Erythroblast (primary cell): ENCODE measurements around the gene ZNF18.
"Not testable (repeated sequence)": the region's sequence is repeated elsewhere in the genome, so short reads cannot be mapped to it uniquely, and the experiment has no call there.

ENCODE experiments used
- DNase-seq, 2 experiments: peaks; one replicate each; lab custom pipeline; 2025; lab: John Stamatoyannopoulos, UW
- GATA1 ChIP-seq: IDR thresholded peaks from 2 replicates; pipeline ENCODE4 v1.6.1; 2011; ENCODE audit warnings: low read depth, mild to moderate bottlenecking, control low read depth, low read length, moderate library complexity
- POLR2A ChIP-seq: IDR thresholded peaks from 2 replicates; pipeline ENCODE4 v1.6.1; 2011; ENCODE audit warnings: mild to moderate bottlenecking, low read length

The ZNF18 gene

GRCh38 chr17:11969565-11969964 is 27.7 kb downstream of the ZNF18 start:
- no peak for TF ChIP-seq POLR2A
- no peak for TF ChIP-seq GATA1
- no peak for DNase-seq

GRCh38 chr17:11954936-11955335 is 42.3 kb downstream of the ZNF18 start:
- no peak for DNase-seq
- no peak for TF ChIP-seq GATA1
- no peak for TF ChIP-seq POLR2A

- DNase-seq: peak; percentile 12 to 14
- TF ChIP-seq POLR2A: no peak
- no peak for TF ChIP-seq GATA1
These were observed 43.4 kb downstream of the ZNF18 start for GRCh38 chr17:11953924-11954323.

GRCh38 chr17:11952610-11953009 is 44.7 kb downstream of the ZNF18 start:
- no peak for DNase-seq
- TF ChIP-seq POLR2A: no peak
- no peak for TF ChIP-seq GATA1

GRCh38 chr17:11950771-11951519 is 46.3 kb downstream of the ZNF18 start:
- no peak for DNase-seq
- TF ChIP-seq GATA1: no peak
- TF ChIP-seq POLR2A: no peak

GRCh38 chr17:11949571-11949970 is 47.7 kb downstream of the ZNF18 start:
- not testable (repeated sequence) for DNase-seq

- no peak for DNase-seq
- no peak for TF ChIP-seq POLR2A
- TF ChIP-seq GATA1: no peak
These were observed 48.5 kb downstream of the ZNF18 start for GRCh38 chr17:11948789-11949188.

GRCh38 chr17:11944587-11944986 is 52.7 kb downstream of the ZNF18 start:
- DNase-seq: no peak
- no peak for TF ChIP-seq GATA1
- no peak for TF ChIP-seq POLR2A

- DNase-seq: no peak
- no peak for TF ChIP-seq GATA1
- TF ChIP-seq POLR2A: no peak
These were observed 53.4 kb downstream of the ZNF18 start for GRCh38 chr17:11943759-11944347.

- not testable (repeated sequence) for DNase-seq
These were observed 54.2 kb downstream of the ZNF18 start for GRCh38 chr17:11943086-11943485.

GRCh38 chr17:11940904-11941303 is 56.4 kb downstream of the ZNF18 start:
- no peak for TF ChIP-seq POLR2A
- no peak for TF ChIP-seq GATA1
- DNase-seq: no peak

GRCh38 chr17:11935734-11936406 is 61.4 kb downstream of the ZNF18 start:
- peak; percentile 71 to 88 for DNase-seq
- TF ChIP-seq GATA1 (no peak), POLR2A (no peak)

- DNase-seq: no peak
- TF ChIP-seq GATA1 (no peak), POLR2A (no peak)
These were observed 64.9 kb downstream of the ZNF18 start for GRCh38 chr17:11932337-11932898.

- TF ChIP-seq POLR2A: no peak
- no peak for TF ChIP-seq GATA1
- DNase-seq: peak; percentile 43 to 60
These were observed 68.8 kb downstream of the ZNF18 start for GRCh38 chr17:11928436-11928835.
